Stimulated activated CD4-positive, alpha-beta T cell treated with anti-CD3 and anti-CD28 coated beads, Interleukin-15, amount 100 ng/mL, for 48 hours (primary cell): ENCODE data around the gene FLNC.

ENCODE experiments used
- DNase-seq, 2 donors: peaks; one replicate each; pipeline ENCODE4 v3.0.0-alpha.2; 2020; ENCODE audit warnings: low read depth in 2 of 2

FLNC gene

GRCh38 chr7:128804484-128804883, 25.7 kb upstream of the FLNC start:
- no peak for DNase-seq

GRCh38 chr7:128805225-128805624, 25.0 kb upstream of the FLNC start:
- DNase-seq, result no peak

GRCh38 chr7:128807191-128807590, 23.0 kb upstream of the FLNC start:
- DNase-seq, result no peak

- no peak for DNase-seq
These were observed 20.8 kb upstream of the FLNC start for GRCh38 chr7:128809363-128809762.

GRCh38 chr7:128810473-128810872, 19.7 kb upstream of the FLNC start:
- no peak for DNase-seq

- DNase-seq, result no peak
These were observed 19.2 kb upstream of the FLNC start for GRCh38 chr7:128810997-128811396.

- no peak for DNase-seq
These were observed 18.4 kb upstream of the FLNC start for GRCh38 chr7:128811631-128812430.

GRCh38 chr7:128812514-128813168, 17.6 kb upstream of the FLNC start:
- no peak for DNase-seq

GRCh38 chr7:128814499-128814898, 15.7 kb upstream of the FLNC start:
- DNase-seq, result no peak

- DNase-seq, result no peak
These were observed 14.8 kb upstream of the FLNC start for GRCh38 chr7:128815289-128815942.

- no peak for DNase-seq
These were observed 11.5 kb upstream of the FLNC start for GRCh38 chr7:128818694-128819093.

GRCh38 chr7:128821724-128822123, 8.5 kb upstream of the FLNC start:
- no peak for DNase-seq

GRCh38 chr7:128826512-128826911, 3.7 kb upstream of the FLNC start:
- DNase-seq, result no peak

- no peak for DNase-seq
These were observed 3.3 kb upstream of the FLNC start for GRCh38 chr7:128826916-128827247.

GRCh38 chr7:128827248-128827958, 2.8 kb upstream of the FLNC start:
- DNase-seq, result no peak

GRCh38 chr7:128827971-128828711, 2.1 kb upstream of the FLNC start:
- no peak for DNase-seq

GRCh38 chr7:128829391-128830166, 627 bp upstream of the FLNC start:
- no peak for DNase-seq

- DNase-seq, result no peak
These were observed 1.2 kb downstream of the FLNC start for GRCh38 chr7:128831178-128831993.

GRCh38 chr7:128831994-128832879, 2.0 kb downstream of the FLNC start:
- no peak for DNase-seq
